Esophagus mucosa (tissue), 1 donor: ENCODE data around the gene UBE3D. TPM values are rescaled to one million over a fixed set of nuclear protein-coding genes. Genes with fewer than 3 reads are reported as not detected.
"Not testable (repeated sequence)": the region's sequence is repeated elsewhere in the genome, so short reads cannot be mapped to it uniquely, and the experiment has no call there.

Experiments
- ATAC-seq: fragments of 200-7000 bp; cut with Tn5 transposase; one replicate; pipeline ENCODE4 v1.9.1; 2020
- total RNA-seq: library from RNA; stranded (reverse); gene quantifications from one replicate; pipeline ENCODE4 v1.2.4, GENCODE V29; 2023
- donor health status: DM: yes; HTN: yes; CAD: no.

The UBE3D gene
- total RNA-seq, 1 donor from 2014 or later, result 3.3 TPM

GRCh38 chr6:83053678-83054077 is 12.0 kb downstream of the UBE3D start:
- no peak for ATAC-seq

DNA sequence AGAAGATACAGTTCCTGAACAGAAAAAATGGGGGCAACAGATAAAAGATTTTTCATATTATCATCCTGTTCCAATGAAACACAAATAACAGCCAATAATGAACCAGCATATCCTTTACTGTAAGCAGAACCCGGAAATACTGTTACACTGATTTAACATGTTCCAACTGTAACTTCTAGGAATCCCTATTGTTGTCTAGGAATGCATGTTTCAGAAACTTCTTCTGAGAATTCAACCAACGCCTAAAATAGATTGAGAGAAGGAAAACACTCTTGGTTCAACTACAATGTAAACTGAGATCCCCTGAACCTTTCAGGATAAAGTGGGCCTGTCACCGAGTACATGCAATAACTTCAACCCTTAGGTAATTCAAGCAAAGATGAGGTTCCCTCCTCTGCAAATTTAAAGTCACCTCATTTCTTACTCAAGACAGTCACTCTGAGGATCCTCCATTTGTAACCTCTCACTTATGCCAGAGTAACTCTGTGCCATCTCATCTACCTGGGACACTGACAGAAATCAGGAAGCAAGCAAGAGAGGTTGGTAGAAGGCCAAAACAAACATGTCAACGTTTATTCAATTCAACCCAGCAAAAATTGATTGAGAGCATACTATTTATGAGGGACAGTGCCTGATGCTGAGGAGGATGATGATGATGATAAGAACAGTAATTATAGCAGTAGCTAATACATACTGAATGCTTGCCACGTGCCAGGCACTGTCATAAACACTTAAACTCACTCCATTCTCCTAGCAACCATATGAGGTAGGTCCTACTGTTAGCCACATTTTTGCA is 14.1 kb downstream of the UBE3D start:
- ATAC-seq, result peak; percentile 29

- ATAC-seq, result no peak
Measured at GRCh38 chr6:83047065-83047754, 18.4 kb downstream of the UBE3D start.

DNA sequence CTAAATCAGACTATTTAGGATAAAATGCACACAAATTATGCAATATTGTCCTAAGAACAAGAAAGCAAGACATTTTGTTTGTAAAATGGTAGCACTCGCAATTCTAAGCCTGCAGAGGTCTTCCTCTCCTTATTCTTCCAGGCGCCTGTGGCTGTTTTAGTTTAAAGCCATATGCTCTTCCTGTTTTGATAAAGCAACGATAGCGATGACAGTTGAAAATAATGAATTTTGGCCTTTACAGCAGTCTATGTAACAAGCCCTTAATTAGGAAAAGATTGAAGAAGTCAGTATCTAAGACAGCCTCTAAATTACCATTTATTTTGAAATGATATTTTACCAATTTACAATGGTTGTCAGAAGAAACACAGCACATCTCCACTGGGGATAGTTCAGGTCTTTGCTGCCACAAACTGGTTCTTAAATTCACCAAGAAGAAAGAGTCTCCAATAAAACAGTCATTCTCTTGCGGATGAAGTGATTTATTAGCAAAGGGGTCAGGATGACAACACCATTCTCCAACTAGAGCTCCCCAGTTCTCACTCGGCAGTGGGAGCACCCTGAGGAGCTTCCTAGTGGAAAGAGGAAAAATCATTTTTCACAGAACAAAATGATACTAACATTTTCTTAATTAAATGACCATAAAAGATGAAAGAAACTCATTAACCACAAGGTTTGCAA is 21.4 kb downstream of the UBE3D start:
- ATAC-seq, result no peak

GRCh38 chr6:83042467-83043053 is 23.1 kb downstream of the UBE3D start:
- no peak for ATAC-seq

- ATAC-seq, result no peak
Measured at GRCh38 chr6:83038246-83038645, 27.4 kb downstream of the UBE3D start.

DNA sequence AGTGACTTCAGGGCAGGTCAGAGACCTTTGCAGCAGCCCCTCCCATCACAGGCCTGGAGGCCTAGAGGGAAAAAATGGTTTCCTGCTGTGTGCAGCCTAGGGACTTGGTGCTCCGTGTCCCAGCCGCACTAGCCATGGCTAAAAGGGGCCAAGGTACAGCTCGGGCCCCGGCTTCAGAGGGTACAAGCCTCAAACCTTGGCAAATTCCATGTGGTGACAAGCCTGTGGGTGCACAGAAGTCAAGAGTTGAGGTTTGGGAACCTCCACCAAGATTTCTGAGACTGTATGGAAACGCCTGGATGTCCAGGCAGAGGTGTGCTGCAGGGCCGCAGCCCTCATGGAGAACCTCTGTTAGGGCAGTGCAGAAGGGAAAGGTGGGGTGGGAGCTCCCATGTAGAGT is 34.0 kb downstream of the UBE3D start:
- no peak for ATAC-seq

DNA sequence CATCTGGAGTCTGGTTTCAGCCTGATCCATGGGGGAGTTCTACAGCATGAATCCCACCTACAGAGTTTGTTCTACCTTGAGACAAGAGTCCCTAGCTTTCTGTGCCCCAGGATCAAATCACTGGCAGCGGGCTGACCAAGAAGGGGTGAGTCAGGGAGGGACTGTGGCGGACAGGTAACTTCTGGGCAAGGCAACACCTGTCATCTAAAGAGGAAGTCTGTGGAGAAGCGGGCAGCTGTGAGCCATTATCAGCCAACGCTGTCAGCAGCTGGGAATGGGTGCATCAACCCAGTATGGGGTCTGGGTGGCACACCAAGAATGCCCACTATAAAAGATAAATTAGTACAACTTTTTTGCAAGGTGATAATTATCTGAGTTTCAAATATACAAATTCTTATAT is 45.9 kb downstream of the UBE3D start:
- ATAC-seq, result no peak

DNA sequence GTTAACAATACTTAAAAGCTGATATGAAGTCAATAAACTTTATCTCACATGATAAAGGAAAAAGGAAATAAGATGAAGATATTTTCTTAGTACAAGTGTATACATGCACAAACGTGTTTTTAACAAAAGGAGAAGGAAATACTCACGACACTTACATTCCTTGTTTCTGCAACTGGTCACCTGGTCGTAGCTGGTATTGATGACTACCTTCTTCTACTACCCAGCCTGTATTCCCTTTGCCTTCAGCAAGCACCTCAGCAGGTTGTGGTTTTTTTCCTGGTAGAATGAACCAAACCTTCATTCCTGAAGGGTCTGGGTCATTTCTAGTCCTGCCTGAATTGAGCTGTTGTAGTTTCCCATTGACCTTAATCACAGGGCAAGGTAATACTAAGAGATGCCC is 54.5 kb downstream of the UBE3D start:
- not testable (repeated sequence) for ATAC-seq

- no peak for ATAC-seq
Measured at GRCh38 chr6:83008626-83009025, 57.0 kb downstream of the UBE3D start.

DNA sequence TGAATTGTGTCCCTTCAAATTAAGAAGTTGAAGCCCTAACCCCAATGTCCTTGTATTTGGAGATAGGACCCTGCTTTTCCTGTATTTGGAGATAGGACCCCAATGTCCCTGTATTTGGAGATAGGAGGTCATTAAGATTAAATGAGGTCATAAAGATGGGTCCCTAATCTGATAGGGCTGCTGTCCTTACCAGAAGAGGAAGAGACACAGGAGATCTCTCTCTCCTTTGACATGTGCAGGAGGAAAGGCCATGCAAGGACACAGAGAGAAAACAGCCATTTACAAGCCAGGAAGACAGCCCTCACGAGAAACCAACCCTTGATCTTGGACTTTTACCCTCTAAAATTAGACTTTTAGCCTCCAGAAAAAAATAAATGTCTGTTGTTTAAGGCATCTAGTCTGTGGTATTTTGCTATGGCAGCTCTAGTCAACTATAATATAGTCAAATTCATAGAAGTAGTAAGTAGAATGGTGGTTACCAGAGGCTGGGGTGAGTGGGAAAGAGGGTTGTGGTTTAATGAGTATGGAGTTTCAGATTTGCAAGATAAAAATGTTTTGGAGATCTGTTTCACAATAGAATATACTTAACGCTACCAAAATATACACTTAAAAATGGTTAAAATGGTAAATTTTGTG is 59.3 kb downstream of the UBE3D start:
- ATAC-seq, result no peak

DNA sequence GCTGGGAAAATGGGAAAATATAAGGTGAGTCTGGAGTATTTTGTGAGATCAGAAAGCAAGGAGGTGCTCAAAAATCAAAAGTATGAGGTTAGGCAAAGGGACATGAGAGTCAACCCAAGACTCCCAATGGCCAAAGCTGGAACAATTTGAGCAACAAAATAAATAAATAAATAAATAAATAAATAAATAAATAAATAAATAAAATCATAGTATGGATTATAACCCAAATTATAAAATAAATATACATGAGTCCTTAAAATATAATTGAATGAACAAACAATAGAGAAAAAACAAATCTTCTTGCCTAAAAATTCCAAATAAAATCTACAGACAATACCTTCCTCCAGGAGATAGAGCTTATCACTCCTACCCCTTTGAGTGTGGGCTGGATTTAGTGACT is 69.5 kb downstream of the UBE3D start:
- ATAC-seq, result no peak

DNA sequence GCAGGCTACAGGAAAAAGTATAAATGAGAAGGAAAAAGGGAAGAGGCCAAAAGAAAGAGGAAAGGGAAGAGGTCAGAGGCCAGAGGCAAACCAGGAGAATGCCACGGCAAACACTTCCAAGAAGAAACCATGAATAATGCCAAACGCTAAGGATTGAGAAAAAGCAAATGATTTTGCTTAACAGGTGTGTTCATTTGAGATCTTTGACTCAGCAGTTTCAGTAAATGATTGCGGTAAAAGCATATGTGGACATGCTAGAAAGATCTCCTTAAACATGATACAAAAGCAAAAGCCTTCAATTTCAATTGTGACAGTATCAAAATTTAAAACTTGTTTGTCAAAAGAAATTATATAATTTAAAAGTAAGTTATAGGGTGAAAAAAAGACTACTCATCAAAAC is 70.6 kb downstream of the UBE3D start:
- ATAC-seq, result no peak

DNA sequence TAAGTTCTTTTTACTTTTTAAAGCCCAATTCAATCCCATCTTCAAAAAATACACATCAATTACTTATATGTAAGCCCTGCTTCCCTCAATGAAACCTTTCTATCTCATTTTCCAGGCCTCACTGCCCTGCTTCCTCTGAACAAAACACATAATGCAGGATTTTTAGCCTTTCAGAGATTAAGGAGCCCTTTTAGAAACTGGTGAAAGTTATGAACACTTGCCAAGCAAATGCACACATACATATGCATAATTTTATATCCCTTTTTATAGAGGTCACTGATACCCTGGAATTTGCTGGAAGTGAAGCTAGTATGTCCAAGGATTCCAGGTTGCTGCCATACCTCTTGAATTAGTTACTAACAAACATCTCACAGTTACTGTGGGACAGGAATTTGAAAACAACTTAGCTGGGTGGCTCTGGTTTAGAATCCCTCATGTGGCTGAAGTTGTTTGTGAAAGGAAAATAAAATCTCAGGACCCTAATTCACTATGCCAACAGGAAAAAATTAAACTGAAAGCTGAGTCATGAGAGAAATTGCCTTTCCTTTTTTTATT is 75.8 kb downstream of the UBE3D start:
- no peak for ATAC-seq

- ATAC-seq, result no peak
Measured at GRCh38 chr6:82988930-82989351, 76.7 kb downstream of the UBE3D start.

DNA sequence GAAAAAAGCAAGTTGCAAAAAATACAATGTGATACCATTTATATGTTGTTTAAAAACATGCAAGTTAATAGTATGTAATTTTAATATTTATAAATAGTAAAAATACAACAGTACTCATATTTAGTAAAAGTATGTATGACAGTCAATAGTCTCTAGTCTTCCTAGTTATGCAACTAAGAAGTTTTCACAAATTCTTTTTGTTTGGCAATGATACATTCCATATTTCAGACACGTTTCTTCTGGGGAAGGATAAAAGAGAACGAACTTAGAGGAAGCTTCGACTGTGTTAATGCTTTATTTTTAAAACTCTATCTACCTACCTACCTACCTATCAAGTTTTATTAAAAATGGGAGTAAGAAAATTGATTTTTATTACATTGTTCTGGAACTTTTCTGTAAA is 77.7 kb downstream of the UBE3D start:
- no peak for ATAC-seq

DNA sequence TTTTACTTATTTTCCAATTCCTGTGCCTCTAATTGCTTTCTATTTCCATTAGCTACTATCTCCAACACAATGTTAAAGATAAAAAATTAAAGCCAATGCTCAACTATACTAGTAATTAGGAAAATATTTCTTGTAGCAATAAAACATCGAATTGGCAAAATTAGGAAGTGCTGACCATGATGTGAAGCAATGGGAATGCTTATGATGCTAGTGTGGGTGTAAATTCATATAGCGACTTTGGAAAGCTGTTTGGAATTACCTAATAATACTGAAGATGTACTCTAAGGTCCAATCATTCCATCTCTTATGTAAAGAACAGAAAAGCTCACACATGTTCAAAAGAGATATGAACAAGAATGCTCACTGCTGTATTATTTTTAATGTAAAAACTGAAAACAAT is 78.2 kb downstream of the UBE3D start:
- ATAC-seq, result no peak

DNA sequence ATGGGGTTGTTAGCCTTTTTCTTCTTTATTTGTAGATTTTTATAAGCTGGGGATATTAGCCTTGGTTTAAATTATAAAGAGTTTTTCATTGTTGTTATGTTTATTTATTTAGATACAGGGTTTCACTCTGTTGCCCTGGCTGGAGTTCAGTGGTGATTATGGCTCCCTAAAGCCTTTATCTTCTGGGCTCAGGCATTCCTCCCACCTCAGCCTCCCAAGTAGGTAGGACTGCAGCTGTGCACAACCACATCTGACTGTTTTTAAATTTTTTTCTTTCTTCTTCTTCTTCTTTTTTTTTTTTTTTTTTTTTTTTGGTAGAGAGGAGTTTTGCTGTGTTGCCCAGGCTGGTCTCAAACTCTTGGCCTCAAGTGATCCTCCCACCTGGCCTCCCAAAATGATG is 80.9 kb downstream of the UBE3D start:
- no peak for ATAC-seq

DNA sequence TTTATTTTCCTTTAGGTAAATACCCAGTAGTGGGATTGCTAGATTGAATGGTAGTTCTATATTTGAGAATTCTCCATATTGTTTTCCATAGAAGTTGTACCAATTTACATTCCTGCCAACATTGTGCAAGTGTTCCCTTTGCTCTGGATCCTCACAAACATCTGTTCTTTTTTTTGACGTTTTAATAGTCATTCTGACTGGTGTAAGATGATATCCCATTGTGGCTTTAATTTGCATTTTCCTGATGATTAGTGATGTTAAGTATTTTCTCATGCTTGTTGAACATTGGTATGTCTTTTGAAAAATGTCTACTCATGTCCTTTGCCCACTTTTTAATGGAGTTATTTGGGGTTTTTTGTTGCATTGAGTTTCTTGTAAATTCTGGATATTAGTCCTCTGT is 85.6 kb downstream of the UBE3D start:
- ATAC-seq, result no peak

DNA sequence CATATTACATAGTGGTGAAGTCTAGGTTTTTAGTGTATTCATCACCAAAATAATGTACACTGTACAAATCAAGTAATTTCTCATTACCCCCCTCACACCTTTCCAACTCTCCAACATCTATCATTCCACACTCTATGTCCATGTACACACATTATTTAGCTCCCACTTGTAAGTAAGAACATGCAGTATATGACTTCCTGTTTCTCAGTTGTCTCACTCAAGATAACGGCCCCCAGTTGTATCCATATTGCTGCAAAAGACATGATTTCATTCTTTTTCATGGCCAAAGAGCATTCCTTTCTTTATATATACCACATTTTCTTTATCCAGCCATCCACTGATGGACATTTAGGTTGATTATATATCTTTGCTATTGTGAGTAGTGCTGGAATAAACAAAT is 86.0 kb downstream of the UBE3D start:
- ATAC-seq, result no peak

DNA sequence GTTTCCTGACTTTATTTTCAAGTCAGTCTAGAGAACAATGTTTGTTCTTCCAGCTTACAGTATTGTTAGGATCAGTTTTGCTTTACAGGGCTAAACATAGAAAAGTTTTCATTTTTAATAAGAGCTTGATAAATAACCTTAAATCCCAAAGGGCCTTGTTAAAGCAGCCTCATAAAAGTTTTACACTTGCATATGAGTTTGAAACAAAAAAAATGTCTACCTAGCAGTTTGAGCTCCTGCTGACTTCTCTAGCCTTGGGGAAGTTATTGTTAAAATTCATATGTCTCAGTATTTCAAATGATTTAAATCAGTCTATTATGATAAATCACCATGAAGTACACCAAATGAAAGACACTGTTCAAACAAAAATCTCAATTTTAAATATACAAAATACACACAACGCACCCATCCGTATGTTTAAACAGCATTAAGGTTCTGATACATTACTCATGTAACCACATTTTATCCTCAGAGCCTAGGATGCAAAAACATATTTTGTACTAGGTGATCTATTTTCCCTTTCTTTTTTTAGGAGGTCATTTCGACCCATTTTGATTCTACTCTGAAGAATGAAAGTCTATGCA is 87.2 kb downstream of the UBE3D start:
- no peak for ATAC-seq

DNA sequence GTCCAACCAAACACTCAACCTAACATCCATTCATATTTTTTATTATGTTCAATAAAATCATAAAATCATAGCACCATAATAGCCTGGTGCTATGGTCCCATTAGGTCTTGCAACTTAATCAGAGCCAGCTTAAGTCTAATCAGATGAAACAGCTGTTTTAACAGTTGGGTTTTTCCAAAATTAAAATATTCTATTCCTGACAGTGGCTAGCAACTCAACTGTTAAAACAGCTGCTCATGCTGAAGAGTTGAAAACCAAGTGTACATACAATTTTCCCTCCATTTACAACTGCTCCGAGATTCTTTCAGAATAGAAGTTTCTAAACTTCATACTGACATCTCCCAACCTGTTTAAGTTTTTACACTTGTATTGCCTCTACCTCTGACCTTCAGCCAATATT is 89.5 kb downstream of the UBE3D start:
- ATAC-seq, result no peak
